Loucy (cell line): Measurements from ENCODE around the gene TRIM47.
"Not testable (repeated sequence)": the region's sequence is repeated elsewhere in the genome, so short reads cannot be mapped to it uniquely, and the experiment has no call there.

Experiments
- H2AFZ ChIP-seq: fragments of 200-600 bp; sonication (generic); 2 replicates; pipeline ENCODE4 v1.6.0; 2016; ENCODE audit warnings: antibody characterized with exemption, mild to moderate bottlenecking, low read length, moderate library complexity
- H3F3A ChIP-seq: fragments of 200-600 bp; 2 replicates; pipeline ENCODE4 v1.6.0; 2016; ENCODE audit warnings: antibody characterized with exemption, low read depth, mild to moderate bottlenecking
- H3K27me3 ChIP-seq: fragments of 200-600 bp; sonication (generic); 2 replicates; pipeline ENCODE4 v1.6.1; 2014; ENCODE audit warnings: low read length, mild to moderate bottlenecking; ENCODE audit not compliant: insufficient read depth, poor library complexity, severe bottlenecking
- H3K36me3 ChIP-seq: fragments of 200-600 bp; sonication (generic); 2 replicates; pipeline ENCODE4 v1.6.1; 2016; ENCODE audit warnings: low read length; ENCODE audit not compliant: insufficient read depth
- H3K4me1 ChIP-seq: fragments of 200-600 bp; sonication (generic); 2 replicates; pipeline ENCODE4 v1.5.1; 2014; ENCODE audit warnings: low read length, mild to moderate bottlenecking; ENCODE audit not compliant: insufficient read depth, poor library complexity, severe bottlenecking
- H3K4me2 ChIP-seq: fragments of 200-600 bp; sonication (generic); 2 replicates; pipeline ENCODE4 v1.6.0; 2014; ENCODE audit warnings: antibody characterized with exemption, low read length, low read depth, mild to moderate bottlenecking; ENCODE audit not compliant: poor library complexity, severe bottlenecking
- H3K4me3 ChIP-seq: fragments of 200-600 bp; sonication (generic); 2 replicates; pipeline ENCODE4 v1.5.1; 2014; ENCODE audit warnings: low read length, mild to moderate bottlenecking, mixed read lengths; ENCODE audit not compliant: poor library complexity, severe bottlenecking
- H3K79me2 ChIP-seq: fragments of 200-600 bp; sonication (generic); 2 replicates; pipeline ENCODE4 v1.6.1; 2014; ENCODE audit warnings: low read length; ENCODE audit not compliant: insufficient read depth
- H3K9ac ChIP-seq: fragments of 200-600 bp; sonication (generic); 2 replicates; pipeline ENCODE4 v1.6.0; 2014; ENCODE audit warnings: mild to moderate bottlenecking, low read depth, low read length, moderate library complexity; ENCODE audit not compliant: poor library complexity, severe bottlenecking
- H3K9me2 ChIP-seq: fragments of 200-600 bp; sonication (generic); replicated peaks from 2 replicates; pipeline ENCODE4 v1.6.1; 2016; ENCODE audit warnings: low read depth, low read length, mixed read lengths
- H3K9me3 ChIP-seq: fragments of 200-600 bp; sonication (generic); 2 replicates; pipeline ENCODE4 v1.6.1; 2014; ENCODE audit warnings: mild to moderate bottlenecking, antibody characterized with exemption, low read length, low read depth; ENCODE audit not compliant: insufficient read depth
- H4K20me1 ChIP-seq: fragments of 200-600 bp; sonication (generic); 2 replicates; pipeline ENCODE4 v1.6.0; 2014; ENCODE audit warnings: antibody characterized with exemption, low read length, mild to moderate bottlenecking; ENCODE audit not compliant: insufficient read depth, poor library complexity, severe bottlenecking
- EZH2phosphoT487 ChIP-seq: fragments of 200-600 bp; IDR thresholded peaks from 2 replicates; pipeline ENCODE4 v1.6.1; 2018; ENCODE audit warnings: antibody characterized with exemption, mild to moderate bottlenecking, moderate library complexity, borderline replicate concordance
- TF ChIP-seq, protein P1 (sequence below): fragments of 200-600 bp; sonication (generic); conservative IDR thresholded peaks from 2 replicates; pipeline ENCODE4 v1.5.1; 2014; ENCODE audit warnings: mild to moderate bottlenecking, antibody characterized with exemption, low read length

The TRIM47 gene

DNA sequence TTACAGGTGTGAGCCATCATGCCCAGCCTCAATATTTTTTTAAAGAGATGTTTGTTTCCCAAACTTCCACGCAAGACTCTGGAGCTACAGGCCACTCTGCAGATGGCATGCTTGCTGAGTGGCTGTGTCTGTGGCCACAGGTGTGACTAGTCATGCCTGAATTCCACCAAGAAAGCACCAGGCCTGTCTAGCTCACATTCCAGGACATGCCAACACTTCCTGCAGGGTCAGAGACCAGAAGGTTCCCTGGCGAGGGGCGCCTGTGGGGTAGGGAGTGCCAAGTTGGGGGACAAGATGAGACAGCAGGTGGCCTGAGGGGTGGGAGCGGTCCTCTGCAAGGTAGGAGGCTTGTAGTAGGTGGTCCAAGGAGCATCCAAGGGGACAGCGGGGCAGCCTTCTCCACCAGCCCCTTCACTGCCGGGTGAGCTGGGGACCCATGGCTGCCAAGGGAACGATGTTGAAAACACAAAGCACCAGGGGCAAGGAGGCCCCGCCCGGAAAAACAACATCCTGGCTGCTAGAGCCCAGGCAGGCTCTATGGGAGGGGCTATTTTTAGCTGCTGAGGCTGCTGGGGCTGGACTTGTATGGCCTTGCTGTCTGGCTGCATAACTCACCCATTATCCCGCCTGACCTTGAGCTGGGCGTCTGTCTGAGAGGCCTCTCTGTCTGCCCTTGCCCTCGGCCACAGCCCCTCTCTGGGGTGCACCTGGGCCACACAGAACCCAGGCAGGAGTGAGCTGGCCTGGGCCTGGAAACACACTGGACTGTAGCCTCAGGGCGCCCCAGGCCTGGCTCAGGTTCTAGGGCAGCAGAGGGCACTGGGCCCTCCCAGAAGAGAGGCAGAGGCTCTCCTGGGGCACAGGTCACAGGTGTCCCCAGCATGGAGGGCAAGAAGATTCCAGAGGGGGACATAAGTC, 5.7 kb downstream of the TRIM47 start:
- no peaks in the 10 kb centered on the region for H3K27me3 ChIP-seq
- no peaks in the 10 kb centered on the region for H4K20me1 ChIP-seq
- TF ChIP-seq, protein P1, sequence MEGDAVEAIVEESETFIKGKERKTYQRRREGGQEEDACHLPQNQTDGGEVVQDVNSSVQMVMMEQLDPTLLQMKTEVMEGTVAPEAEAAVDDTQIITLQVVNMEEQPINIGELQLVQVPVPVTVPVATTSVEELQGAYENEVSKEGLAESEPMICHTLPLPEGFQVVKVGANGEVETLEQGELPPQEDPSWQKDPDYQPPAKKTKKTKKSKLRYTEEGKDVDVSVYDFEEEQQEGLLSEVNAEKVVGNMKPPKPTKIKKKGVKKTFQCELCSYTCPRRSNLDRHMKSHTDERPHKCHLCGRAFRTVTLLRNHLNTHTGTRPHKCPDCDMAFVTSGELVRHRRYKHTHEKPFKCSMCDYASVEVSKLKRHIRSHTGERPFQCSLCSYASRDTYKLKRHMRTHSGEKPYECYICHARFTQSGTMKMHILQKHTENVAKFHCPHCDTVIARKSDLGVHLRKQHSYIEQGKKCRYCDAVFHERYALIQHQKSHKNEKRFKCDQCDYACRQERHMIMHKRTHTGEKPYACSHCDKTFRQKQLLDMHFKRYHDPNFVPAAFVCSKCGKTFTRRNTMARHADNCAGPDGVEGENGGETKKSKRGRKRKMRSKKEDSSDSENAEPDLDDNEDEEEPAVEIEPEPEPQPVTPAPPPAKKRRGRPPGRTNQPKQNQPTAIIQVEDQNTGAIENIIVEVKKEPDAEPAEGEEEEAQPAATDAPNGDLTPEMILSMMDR: no peak
- TF ChIP-seq EZH2phosphoT487: no peak
- H3K4me3 ChIP-seq: no peak overlapping the region
- no peaks in the 10 kb centered on the region for H3K9me3 ChIP-seq
- peak overlapping the region; percentile 7 for H3K4me2 ChIP-seq
- peak overlapping the region; percentile 54 for H3K9ac ChIP-seq
- peaks cover 33% of the 10 kb centered on the region for H3K4me1 ChIP-seq
- no peaks in the 10 kb centered on the region for H3F3A ChIP-seq
- H3K36me3 ChIP-seq: no peaks in the 10 kb centered on the region
- no peak overlapping the region; the same call in 1 of the 2 replicates for H2AFZ ChIP-seq
- peaks cover 16% of the 10 kb centered on the region for H3K79me2 ChIP-seq
- H3K9me2 ChIP-seq: no peaks in the 10 kb centered on the region

DNA sequence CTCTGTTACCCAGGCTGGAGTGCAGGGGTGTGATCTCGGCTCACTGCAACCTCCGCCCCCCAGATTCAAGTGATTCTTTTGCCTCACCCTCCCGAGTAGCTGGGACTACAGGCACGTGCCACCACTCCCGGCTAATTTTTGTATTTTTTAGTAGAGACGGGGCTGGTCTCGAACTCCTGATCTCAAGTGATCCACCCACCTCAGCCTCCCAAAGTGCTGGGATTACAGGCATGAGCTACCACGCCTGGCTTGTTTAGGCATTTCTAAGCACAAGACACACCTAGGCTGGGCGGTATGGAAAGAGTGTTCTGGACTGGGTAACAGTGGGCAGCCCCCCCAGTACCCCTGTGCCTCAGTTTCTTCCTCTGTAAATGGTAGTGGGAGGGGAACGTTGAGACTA, 8.2 kb downstream of the TRIM47 start:
- H3K4me1 ChIP-seq: peaks cover 19% of the 10 kb centered on the region
- H3K36me3 ChIP-seq, H3K79me2 ChIP-seq, H3K4me2 ChIP-seq, H3K9me2 ChIP-seq, H3K4me3 ChIP-seq, H3K9me3 ChIP-seq, H3K9ac ChIP-seq, H2AFZ ChIP-seq, H4K20me1 ChIP-seq, H3K27me3 ChIP-seq, H3F3A ChIP-seq: not testable (repeated sequence)

DNA sequence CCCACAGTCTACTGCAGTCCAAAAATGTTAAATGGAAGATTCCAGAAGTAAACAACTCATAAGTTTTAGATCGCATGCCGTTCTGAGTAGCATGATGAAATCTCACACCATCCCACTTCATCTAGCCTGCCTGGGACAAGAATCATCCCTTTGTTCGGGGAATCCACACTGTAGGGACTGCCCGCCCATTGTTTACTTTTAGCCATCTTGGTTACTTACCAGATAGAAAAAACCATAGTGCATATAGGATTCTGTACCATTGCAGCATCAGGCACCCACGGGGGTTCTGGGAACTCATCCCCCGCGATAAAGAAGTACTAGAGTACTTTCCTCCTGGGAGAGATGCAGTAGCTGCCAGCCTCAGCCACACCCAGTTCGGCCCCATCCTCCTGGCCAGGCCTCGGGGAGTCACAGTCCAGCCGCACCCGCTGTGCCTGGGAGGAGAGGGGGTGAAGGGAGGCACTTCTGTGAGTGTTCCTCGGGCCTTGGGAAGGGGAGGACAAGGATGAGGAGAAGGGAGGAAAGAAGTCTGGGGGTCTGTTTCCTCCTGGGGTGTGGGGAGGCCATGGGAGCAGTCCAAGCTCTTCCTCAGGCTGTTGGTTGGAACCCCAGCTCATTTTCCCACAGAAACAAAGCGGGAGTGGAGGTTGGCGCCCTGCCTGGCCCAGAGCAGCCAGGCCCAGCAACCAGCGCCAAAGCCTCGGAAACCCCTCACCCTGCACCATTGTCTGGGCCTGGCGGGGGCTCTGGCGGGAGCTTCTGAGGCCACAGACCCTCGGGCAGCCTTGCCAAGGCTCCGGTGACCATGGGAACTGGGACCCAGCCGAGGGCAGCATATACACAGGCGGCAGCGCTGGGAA, 8.9 kb downstream of the TRIM47 start:
- no peak overlapping the region for H3K4me2 ChIP-seq
- H3K79me2 ChIP-seq: peaks cover 2% of the 10 kb centered on the region; the same call in 1 of the 2 replicates
- H3K9me3 ChIP-seq: no peaks in the 10 kb centered on the region
- no peaks in the 10 kb centered on the region for H3K9me2 ChIP-seq
- H3F3A ChIP-seq: no peaks in the 10 kb centered on the region
- H3K9ac ChIP-seq: no peak overlapping the region
- H4K20me1 ChIP-seq: no peaks in the 10 kb centered on the region
- no peaks in the 10 kb centered on the region for H3K36me3 ChIP-seq
- no peak overlapping the region for H3K4me3 ChIP-seq
- H2AFZ ChIP-seq: no peak overlapping the region
- TF ChIP-seq EZH2phosphoT487: no peak
- peaks cover 19% of the 10 kb centered on the region for H3K4me1 ChIP-seq
- H3K27me3 ChIP-seq: no peaks in the 10 kb centered on the region

DNA sequence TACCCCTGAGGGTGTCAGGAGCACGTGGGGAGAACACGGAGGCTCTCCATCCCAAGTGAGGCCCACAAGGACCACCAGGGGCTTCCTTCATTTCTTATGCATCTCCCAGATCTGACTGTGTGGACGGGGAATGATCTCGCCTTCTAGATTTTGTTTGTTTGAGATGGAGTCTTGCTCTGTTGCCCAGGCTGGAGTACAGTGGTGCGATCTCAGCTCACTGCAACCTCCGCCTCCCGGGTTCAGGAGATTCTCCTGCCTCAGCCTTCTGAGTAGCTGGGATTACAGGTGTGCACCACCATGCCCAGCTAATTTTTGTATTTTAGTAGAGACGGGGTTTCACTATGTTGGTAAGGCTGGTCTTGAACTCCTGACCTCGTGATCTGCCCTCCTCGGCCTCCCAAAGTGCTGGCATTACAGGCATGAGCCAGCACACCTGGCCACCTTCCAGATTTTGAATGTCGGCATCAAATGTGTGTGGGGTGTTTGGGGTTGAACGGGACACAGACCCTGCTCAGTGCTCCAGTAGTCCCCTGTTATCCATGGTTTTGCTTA, 9.6 kb downstream of the TRIM47 start:
- H3K9me2 ChIP-seq, H4K20me1 ChIP-seq, H3F3A ChIP-seq, H3K9ac ChIP-seq, H3K4me2 ChIP-seq, H3K4me3 ChIP-seq, H3K36me3 ChIP-seq, H3K9me3 ChIP-seq, H3K27me3 ChIP-seq, H2AFZ ChIP-seq, H3K79me2 ChIP-seq: not testable (repeated sequence)
- peaks cover 26% of the 10 kb centered on the region for H3K4me1 ChIP-seq

DNA sequence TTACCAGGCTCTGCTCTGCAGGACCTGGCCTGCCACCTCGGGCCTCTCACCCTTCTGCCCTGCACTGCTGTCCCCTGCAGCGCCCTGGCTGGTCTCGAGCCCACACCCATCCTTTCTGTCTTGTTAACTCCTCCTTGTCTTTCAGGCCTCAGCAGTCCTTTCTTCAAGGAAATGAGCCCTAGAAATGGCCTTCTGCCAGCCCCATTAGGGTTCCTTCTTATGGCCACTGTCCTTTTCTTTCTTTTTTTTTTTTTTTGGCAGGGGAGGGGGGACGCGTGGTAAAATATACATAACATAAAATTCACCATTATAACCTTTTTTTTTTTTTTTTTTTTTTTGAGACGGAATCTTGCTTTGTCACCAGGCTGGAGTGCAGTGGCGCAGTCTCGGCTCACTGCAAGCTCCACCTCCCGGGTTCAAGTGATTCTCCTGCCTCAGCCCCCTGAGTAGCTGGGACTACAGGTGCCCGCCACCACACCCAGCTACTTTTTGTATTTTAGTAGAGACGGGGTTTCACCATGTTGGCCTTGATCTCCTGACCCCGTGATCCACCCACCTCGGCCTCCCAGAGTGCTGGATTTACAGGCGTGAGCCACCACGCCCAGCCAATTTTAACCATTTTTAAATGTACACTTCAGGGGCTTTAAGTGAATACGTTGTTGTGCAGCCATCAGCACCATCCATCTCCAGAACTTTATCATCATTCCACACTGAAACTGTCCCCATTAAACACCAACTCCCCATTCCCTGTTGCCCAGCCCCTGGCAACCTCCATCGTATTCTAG, 12.8 kb downstream of the TRIM47 start:
- not testable (repeated sequence) for H2AFZ ChIP-seq
- H3K9ac ChIP-seq: peak overlapping the region; percentile 34

More for the DNA sequence above, 12.8 kb downstream of the TRIM47 start:
- not testable (repeated sequence) for H3K4me3 ChIP-seq, H3K79me2 ChIP-seq, H3F3A ChIP-seq, H3K9me2 ChIP-seq, H3K36me3 ChIP-seq, H3K9me3 ChIP-seq, H3K27me3 ChIP-seq, H4K20me1 ChIP-seq
- H3K4me2 ChIP-seq: peak overlapping the region; percentile 56
- H3K4me1 ChIP-seq: peaks cover 17% of the 10 kb centered on the region
